HepG2 (cell line): ENCODE data around the gene LATS2. TPM values are rescaled to one million over a fixed set of nuclear protein-coding genes. Genes with fewer than 3 reads are reported as not detected.

Source experiments
- ATAC-seq: fragments of 200-7000 bp; cut with Tn5 transposase; 3 replicates; pipeline ENCODE4 v1.9.1; 2020; ENCODE audit warnings: mild to moderate bottlenecking, moderate library complexity
- BruUV-seq: library from RNA; stranded (reverse); fragments of 400-500 nt; replicated peaks from 2 replicates; lab custom pipeline; 2021; lab: Mats Ljungman, UMichigan
- CTCF ChIA-PET: fragments of 300-600 bp; formaldehyde crosslinking; extraction: SDS; loops from one replicate; lab custom pipeline; 2021; ENCODE audit warnings: low total read pairs, inconsistent platforms, low intra/inter-chr PET ratio; lab: Yijun Ruan, JAX
- POLR2A ChIA-PET: fragments of 350-600 bp; sonication (Branson Sonifier 250); formaldehyde crosslinking; loops from one replicate; lab custom pipeline; 2020; ENCODE audit warnings: antibody characterized with exemption, inconsistent platforms; lab: Yijun Ruan, JAX
- DNase-seq: peaks from one replicate; pipeline ENCODE4 v3.0.0-alpha.2; 2015; ENCODE audit warnings: low spot score
- FAIRE-seq: peaks from 3 replicates; lab custom pipeline; 2011; peaks lifted over from hg19 to GRCh38; lab: Jason Lieb, UNC
- H2AFZ ChIP-seq: one replicate; pipeline ENCODE4 v1.6.1; 2011; ENCODE audit warnings: low read length, inconsistent platforms
- H3K27ac ChIP-seq: fragments of 300-600 bp; 3 replicates; pipeline ENCODE4 v1.8.0; 2011; ENCODE audit warnings: mixed run types, mild to moderate bottlenecking, mixed read lengths, low read length, inconsistent platforms; ENCODE audit not compliant: insufficient read depth; ENCODE audit errors: extremely low read length
- H3K27me3 ChIP-seq, 2 experiments: fragments of 200-600 bp in 1 of 2; 2 replicates in 1 of 2; 3 replicates in 1 of 2; pipeline versions ENCODE4 v1.6.0 to v1.8.0; 2011; ENCODE audit warnings: low read length in 2 of 2, mild to moderate bottlenecking in 2 of 2, moderate library complexity in 2 of 2, inconsistent platforms in 1 of 2; ENCODE audit not compliant: insufficient read depth in 2 of 2, control insufficient read depth in 1 of 2
- H3K36me3 ChIP-seq, 2 experiments: fragments of 200-600 bp in 1 of 2; replicated peaks in 1 of 2; 2 replicates in 1 of 2; 3 replicates in 1 of 2; pipeline versions ENCODE4 v1.5.1 to v1.8.0; 2011; ENCODE audit warnings: low read length in 2 of 2, inconsistent platforms in 1 of 2; ENCODE audit not compliant: insufficient read depth in 2 of 2, control insufficient read depth in 1 of 2
- H3K4me1 ChIP-seq: 2 replicates; pipeline ENCODE4 v1.5.1; 2012; ENCODE audit warnings: low read length, inconsistent platforms; ENCODE audit not compliant: insufficient read depth
- H3K4me2 ChIP-seq: 2 replicates; pipeline ENCODE4 v1.6.0; 2011; ENCODE audit warnings: low read depth, low read length, inconsistent platforms
- H3K4me3 ChIP-seq, 3 experiments: fragments of 200-600 bp in 1 of 3; sonication (generic), shearing (Covaris generic) in 1 of 3; replicated peaks in 1 of 3; 2 replicates each; pipeline ENCODE4 v1.5.1; 2011 to 2016; ENCODE audit warnings: low read length in 3 of 3, inconsistent platforms in 2 of 3, low read depth in 2 of 3, mild to moderate bottlenecking in 2 of 3, control low read depth in 1 of 3, mixed read lengths in 1 of 3; ENCODE audit not compliant: insufficient read depth in 1 of 3
- H3K79me2 ChIP-seq: one replicate; pipeline ENCODE4 v1.6.1; 2011; ENCODE audit warnings: low read length, inconsistent platforms; ENCODE audit not compliant: insufficient read depth
- H3K9ac ChIP-seq: 2 replicates; pipeline ENCODE4 v1.6.0; 2011; ENCODE audit warnings: mild to moderate bottlenecking, low read depth, low read length, inconsistent platforms; ENCODE audit not compliant: insufficient read depth
- H3K9me3 ChIP-seq: 2 replicates; pipeline ENCODE4 v1.5.1; 2012; ENCODE audit warnings: mild to moderate bottlenecking, low read length
- H4K20me1 ChIP-seq: 2 replicates; pipeline ENCODE4 v1.6.0; 2011; ENCODE audit warnings: inconsistent platforms, mild to moderate bottlenecking, low read length, moderate library complexity; ENCODE audit not compliant: insufficient read depth
- ESRRA ChIP-seq: sonication (generic); formaldehyde crosslinking; IDR thresholded peaks from 2 replicates; pipeline ENCODE4 v1.5.1; 2020; ENCODE audit warnings: mild to moderate bottlenecking, low read depth, missing genetic modification reagents
- KDM3A ChIP-seq: IDR thresholded peaks from 2 replicates; pipeline ENCODE4 v1.6.1; 2018; ENCODE audit warnings: low read depth, missing compliant biosample characterization
- NCOA1 ChIP-seq: sonication (generic); formaldehyde crosslinking; IDR thresholded peaks from 2 replicates; pipeline ENCODE4 v1.9.0; 2021; ENCODE audit warnings: missing genetic modification reagents
- RARG ChIP-seq: sonication (generic); formaldehyde crosslinking; IDR thresholded peaks from 2 replicates; pipeline ENCODE4 v1.4.0; 2020; ENCODE audit warnings: low read depth, mild to moderate bottlenecking, missing genetic modification reagents
- ZNF121 ChIP-seq: sonication (generic); formaldehyde crosslinking; IDR thresholded peaks from 2 replicates; pipeline ENCODE4 v1.5.0; 2020; ENCODE audit warnings: mild to moderate bottlenecking, missing genetic modification reagents
- ZNF550 ChIP-seq: sonication (generic); formaldehyde crosslinking; IDR thresholded peaks from 2 replicates; pipeline ENCODE4 v1.4.0; 2020; ENCODE audit warnings: mild to moderate bottlenecking, missing genetic modification reagents, borderline replicate concordance
- WGBS: methylation state at CpG from one replicate; pipeline ENCODE4 v1.1.6; 2017; ENCODE audit warnings: low lambda C conversion rate; 5-methylcytosine and 5-hydroxymethylcytosine counted together
- in situ Hi-C: cut with HindIII; loops from 2 replicates; pipeline ENCODE4 v1.10.0; 2017; ENCODE audit warnings: low pct_unique_long_range_greater_than_20kb; ENCODE audit not compliant: extremely low pct_ligation_motif_present
- intact Hi-C: fragments of 100-400 bp; cut with micrococcal nuclease; formaldehyde crosslinking; loops from one replicate; pipeline ENCODE4 v1.10.0; 2022; ENCODE audit not compliant: unreplicated experiment
- polyA plus RNA-seq, 8 experiments: library from polyadenylated mRNA; depleted of rRNA in 3 of 8; stranded (reverse) in 7 of 8; unstranded in 1 of 8; fragments of >200 nt; fragmentation: Illumina TruSeq in 4 of 8; extraction: Trizol in 4 of 8; gene quantifications; 2 replicates each; pipeline versions ENCODE4 v1.2.1 to v1.2.3, GENCODE V29; 2011 to 2016; ENCODE audit warnings: low read depth in 4 of 8, missing spikeins in 1 of 8, mixed read lengths in 1 of 8; ENCODE audit not compliant: insufficient read depth in 1 of 8
- total RNA-seq, 5 experiments: library from RNA; depleted of rRNA; stranded (reverse); fragments of >200 nt; fragmentation: Illumina TruSeq; extraction: Trizol; gene quantifications; 2 replicates each; pipeline ENCODE4 v1.2.3, GENCODE V29; 2016; ENCODE audit warnings: low read depth in 1 of 5
- TF ChIP-seq, protein P1 (sequence below): sonication (generic); formaldehyde crosslinking; IDR thresholded peaks from 2 replicates; pipeline ENCODE4 v1.4.0; 2020; ENCODE audit warnings: missing genetic modification reagents

LATS2 gene
- total and polyA plus RNA-seq, 2 of the 13 experiments (the other 11 are each of a cell fraction or from before 2014, with no cell fraction given): 7.3 to 8.5 TPM

- H4K20me1 ChIP-seq: peaks cover 4% of the 10 kb centered on the region; the same call in 1 of the 2 replicates
- no peak overlapping the region for H3K27ac ChIP-seq
- no peak overlapping the region for H3K4me2 ChIP-seq
- CTCF ChIA-PET: no interaction called here
- no peak overlapping the region for H3K9ac ChIP-seq
- in situ Hi-C loops: no loop called here
- ATAC-seq: no peak
- no peaks in the 10 kb centered on the region for H3K4me1 ChIP-seq
- H2AFZ ChIP-seq: no peak overlapping the region
- peaks cover 25% of the 10 kb centered on the region for H3K79me2 ChIP-seq
- H3K4me3 ChIP-seq: no peak overlapping the region
- H3K9me3 ChIP-seq: no peaks in the 10 kb centered on the region
- TF ChIP-seq ZNF550 (CRISPR knock-in tag) (no peak), ZNF121 (CRISPR knock-in tag) (peak; percentile 65; the same call in 1 of the 2 replicates)
- TF ChIP-seq, all 625 proteins: peak for 1
- Histone ChIP-seq H3K27me3 (no peaks in the 10 kb centered on the region), H3K36me3 (peaks cover 18 to 63% of the 10 kb centered on the region in 2 experiments; a peak in 4 of 5 replicates)
- DNase-seq: no peak
- no TSS peak for BruUV-seq
- WGBS: 94% methylated on average over 6 of the region's 7 CpGs
- intact Hi-C loops: no loop called here
- no peak for FAIRE-seq
- POLR2A ChIA-PET: no interaction called here
Observed at GRCh38 chr13:20994441-20994821, 67.0 kb downstream of the LATS2 start.

DNA sequence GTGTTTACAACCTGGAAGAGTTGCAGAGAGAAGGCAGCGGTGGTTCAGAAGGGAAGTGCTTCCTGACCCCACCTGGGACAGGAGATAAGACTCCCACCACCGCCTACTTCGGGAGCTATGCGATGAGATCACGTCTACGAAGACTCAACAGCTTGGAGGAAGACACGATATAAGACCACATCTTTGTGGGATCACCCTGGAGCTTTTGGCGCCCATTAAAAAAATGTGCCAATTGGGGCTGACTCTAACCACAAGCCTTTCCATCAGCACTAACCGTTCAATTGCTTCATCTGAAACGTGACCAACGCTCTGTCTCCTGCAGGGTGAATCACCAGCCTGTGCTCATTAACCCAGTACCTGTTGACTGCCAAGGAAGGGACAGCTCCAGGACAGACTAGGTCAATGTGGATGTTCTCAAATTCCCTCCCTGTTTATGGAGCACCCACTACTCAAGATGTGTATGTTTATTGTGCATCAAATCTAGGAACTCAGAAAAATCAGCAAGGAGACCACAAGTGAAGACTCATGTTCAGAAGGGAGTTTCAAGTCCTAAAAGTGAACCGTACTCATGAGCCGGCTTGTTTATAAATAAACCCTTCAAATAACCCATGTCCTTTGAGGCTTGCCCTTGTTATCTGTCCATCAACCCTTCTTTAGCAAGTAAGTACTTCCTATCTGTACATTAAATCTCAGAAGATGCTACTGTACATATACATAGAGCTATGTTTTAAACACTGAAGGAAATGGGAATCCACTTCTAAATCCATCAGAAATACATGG lies 67.5 kb downstream of the LATS2 start:
- Histone ChIP-seq H3K9ac (no peak overlapping the region), H3K4me3 (no peak overlapping the region), H3K4me1 (no peaks in the 10 kb centered on the region), H3K27me3 (no peaks in the 10 kb centered on the region), H3K27ac (no peak overlapping the region), H3K79me2 (peaks cover 23% of the 10 kb centered on the region), H3K4me2 (no peak overlapping the region), H3K9me3 (no peaks in the 10 kb centered on the region), H4K20me1 (peaks cover under 1% of the 10 kb centered on the region; the same call in 1 of the 2 replicates), H3K36me3 (peaks cover 20 to 64% of the 10 kb centered on the region in 2 experiments; a peak in 4 of 5 replicates), H2AFZ (no peak overlapping the region)
- no peak for DNase-seq
- TF ChIP-seq KDM3A (CRISPR knock-in tag) (no peak), RARG (CRISPR knock-in tag) (no peak), NCOA1 (CRISPR knock-in tag) (no peak), ESRRA (CRISPR knock-in tag) (no peak)
- TF ChIP-seq, protein P1, sequence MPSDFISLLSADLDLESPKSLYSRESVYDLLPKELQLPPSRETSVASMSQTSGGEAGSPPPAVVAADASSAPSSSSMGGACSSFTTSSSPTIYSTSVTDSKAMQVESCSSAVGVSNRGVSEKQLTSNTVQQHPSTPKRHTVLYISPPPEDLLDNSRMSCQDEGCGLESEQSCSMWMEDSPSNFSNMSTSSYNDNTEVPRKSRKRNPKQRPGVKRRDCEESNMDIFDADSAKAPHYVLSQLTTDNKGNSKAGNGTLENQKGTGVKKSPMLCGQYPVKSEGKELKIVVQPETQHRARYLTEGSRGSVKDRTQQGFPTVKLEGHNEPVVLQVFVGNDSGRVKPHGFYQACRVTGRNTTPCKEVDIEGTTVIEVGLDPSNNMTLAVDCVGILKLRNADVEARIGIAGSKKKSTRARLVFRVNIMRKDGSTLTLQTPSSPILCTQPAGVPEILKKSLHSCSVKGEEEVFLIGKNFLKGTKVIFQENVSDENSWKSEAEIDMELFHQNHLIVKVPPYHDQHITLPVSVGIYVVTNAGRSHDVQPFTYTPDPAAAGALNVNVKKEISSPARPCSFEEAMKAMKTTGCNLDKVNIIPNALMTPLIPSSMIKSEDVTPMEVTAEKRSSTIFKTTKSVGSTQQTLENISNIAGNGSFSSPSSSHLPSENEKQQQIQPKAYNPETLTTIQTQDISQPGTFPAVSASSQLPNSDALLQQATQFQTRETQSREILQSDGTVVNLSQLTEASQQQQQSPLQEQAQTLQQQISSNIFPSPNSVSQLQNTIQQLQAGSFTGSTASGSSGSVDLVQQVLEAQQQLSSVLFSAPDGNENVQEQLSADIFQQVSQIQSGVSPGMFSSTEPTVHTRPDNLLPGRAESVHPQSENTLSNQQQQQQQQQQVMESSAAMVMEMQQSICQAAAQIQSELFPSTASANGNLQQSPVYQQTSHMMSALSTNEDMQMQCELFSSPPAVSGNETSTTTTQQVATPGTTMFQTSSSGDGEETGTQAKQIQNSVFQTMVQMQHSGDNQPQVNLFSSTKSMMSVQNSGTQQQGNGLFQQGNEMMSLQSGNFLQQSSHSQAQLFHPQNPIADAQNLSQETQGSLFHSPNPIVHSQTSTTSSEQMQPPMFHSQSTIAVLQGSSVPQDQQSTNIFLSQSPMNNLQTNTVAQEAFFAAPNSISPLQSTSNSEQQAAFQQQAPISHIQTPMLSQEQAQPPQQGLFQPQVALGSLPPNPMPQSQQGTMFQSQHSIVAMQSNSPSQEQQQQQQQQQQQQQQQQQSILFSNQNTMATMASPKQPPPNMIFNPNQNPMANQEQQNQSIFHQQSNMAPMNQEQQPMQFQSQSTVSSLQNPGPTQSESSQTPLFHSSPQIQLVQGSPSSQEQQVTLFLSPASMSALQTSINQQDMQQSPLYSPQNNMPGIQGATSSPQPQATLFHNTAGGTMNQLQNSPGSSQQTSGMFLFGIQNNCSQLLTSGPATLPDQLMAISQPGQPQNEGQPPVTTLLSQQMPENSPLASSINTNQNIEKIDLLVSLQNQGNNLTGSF: no peak
- intact Hi-C loops: no loop called here
- CTCF ChIA-PET: no interaction called here
- WGBS: 98% methylated on average over 13 of the region's 13 CpGs
- POLR2A ChIA-PET: no interaction called here
- no TSS peak for BruUV-seq
- in situ Hi-C loops: no loop called here
- no peak for FAIRE-seq
- ATAC-seq: no peak
